IPS-NIHi7 (cell line): ENCODE measurements around the gene PEAR1.
A peak's percentile ranks its signal among the peaks of the same experiment; 100 is the strongest.

Source experiments
- DNase-seq: peaks from one replicate; pipeline ENCODE4 v3.0.0; 2012; ENCODE audit warnings: mixed read lengths; ENCODE audit errors: extremely low spot score

The PEAR1 gene

DNA sequence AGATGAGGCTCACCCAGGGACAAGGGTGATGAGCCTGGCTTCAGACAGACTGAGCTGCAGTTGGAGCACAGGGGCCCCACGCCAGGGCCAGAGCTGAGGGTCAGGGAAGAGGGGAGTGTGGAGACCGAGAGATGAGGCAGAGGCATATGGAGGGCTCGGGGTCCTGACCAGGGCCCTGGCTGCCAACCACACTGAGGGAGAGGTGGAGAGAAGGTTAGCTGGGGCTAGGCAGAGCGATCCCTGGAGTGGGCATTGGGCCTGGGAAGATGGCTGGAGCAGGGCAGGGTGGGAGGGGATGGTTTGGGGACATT lies 8.0 kb downstream of the PEAR1 start:
- DNase-seq: no peak

- no peak for DNase-seq
Measured at GRCh38 chr1:156901966-156902915, 8.7 kb downstream of the PEAR1 start.

- no peak for DNase-seq
Measured at GRCh38 chr1:156903328-156904091, 10.0 kb downstream of the PEAR1 start.

DNA sequence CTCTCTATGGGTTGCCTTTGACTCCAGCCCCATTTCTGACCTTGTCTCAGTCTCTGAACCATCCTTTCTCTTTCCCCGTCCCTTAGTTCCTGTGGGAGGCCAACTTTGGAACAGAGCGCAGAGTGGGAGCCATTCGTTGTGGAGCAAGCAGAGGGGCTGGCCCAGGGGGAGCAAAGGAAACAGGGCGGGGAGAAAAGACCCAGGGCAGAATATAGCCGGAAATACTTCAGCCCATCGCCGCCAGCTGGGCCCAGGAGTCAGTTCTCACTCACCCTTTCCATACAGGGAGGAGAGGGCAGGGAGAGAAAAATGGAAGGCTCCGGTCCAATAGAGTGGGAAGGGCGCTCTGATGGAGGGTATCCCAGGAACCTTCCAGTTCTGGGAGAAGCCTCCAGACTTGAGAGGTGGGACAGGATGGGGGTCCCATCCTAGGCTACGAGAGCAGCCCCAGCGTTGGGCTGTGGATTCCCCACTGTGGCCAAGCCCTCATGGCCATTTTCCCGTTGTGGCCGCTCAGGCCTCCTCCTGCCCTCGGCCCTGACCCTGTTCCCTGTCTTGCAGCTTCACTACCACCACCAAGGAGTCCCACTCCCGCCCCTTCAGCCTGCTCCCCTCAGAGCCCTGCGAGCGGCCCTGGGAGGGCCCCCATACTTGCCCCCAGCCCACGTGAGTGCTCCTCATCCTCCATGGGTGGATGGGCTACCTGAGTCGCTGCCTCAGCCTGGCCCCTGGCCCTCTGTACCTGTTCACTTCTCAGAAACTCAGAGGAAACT lies 10.9 kb downstream of the PEAR1 start:
- DNase-seq: no peak

DNA sequence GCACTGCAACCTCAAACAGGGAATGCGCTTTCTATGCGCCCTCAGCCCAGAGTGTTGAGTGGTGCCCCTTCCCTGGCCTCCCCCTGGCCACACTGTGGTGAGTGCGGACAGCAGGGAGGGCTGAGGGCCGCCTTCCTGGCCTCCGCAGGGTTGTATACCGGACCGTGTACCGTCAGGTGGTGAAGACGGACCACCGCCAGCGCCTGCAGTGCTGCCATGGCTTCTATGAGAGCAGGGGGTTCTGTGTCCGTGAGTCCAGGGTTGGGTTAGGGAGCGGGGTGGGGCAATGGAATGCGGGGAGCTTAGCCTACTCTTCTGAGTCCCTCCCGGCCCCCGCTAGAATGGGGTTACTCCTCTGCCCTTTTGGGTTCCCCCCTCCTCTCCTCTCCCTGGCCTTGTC lies 11.7 kb downstream of the PEAR1 start:
- no peak for DNase-seq

GRCh38 chr1:156905651-156906050 lies 12.1 kb downstream of the PEAR1 start:
- no peak for DNase-seq

GRCh38 chr1:156906206-156906906 lies 12.8 kb downstream of the PEAR1 start:
- no peak for DNase-seq

GRCh38 chr1:156908541-156908940 lies 15.0 kb downstream of the PEAR1 start:
- DNase-seq: no peak

DNA sequence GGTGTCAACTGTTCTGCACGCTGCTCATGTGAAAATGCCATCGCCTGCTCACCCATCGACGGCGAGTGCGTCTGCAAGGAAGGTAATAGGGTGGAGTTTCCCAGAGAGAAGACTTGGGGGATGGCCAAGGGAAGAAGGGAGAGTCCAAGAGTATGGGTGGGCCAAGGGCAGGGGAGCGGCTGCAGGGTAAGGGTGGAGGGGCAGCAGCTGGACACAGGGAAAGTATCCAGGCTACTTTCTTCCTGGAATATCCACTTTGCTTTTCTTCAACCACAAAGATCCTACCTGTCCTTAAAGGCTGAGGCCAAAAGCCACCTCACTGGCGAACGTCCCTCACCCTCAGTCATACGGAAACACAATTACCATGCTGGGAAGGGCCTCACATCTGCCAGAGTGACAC lies 15.4 kb downstream of the PEAR1 start:
- no peak for DNase-seq

- DNase-seq: no peak
Measured at GRCh38 chr1:156909671-156910070, 16.2 kb downstream of the PEAR1 start.

- DNase-seq: peak; percentile 89
Measured at GRCh38 chr1:156910309-156910782, 16.8 kb downstream of the PEAR1 start.

GRCh38 chr1:156911577-156912298 lies 18.2 kb downstream of the PEAR1 start:
- no peak for DNase-seq

DNA sequence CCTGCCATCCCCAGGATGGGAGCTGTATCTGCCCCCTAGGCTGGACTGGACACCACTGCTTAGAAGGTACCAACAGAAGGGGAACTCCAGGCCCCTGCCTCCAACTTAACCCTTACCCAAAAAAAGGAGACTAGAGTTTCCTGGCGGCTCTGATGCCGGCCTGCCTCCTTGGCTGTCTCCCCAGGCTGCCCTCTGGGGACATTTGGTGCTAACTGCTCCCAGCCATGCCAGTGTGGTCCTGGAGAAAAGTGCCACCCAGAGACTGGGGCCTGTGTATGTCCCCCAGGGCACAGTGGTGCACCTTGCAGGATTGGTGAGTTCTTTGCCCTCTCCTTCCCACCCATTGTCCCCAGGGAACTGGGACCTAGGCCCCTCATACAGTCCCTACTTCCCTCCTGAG lies 18.8 kb downstream of the PEAR1 start:
- no peak for DNase-seq

GRCh38 chr1:156912861-156913808 lies 19.6 kb downstream of the PEAR1 start:
- DNase-seq: no peak

GRCh38 chr1:156913809-156914387 lies 20.4 kb downstream of the PEAR1 start:
- DNase-seq: no peak

DNA sequence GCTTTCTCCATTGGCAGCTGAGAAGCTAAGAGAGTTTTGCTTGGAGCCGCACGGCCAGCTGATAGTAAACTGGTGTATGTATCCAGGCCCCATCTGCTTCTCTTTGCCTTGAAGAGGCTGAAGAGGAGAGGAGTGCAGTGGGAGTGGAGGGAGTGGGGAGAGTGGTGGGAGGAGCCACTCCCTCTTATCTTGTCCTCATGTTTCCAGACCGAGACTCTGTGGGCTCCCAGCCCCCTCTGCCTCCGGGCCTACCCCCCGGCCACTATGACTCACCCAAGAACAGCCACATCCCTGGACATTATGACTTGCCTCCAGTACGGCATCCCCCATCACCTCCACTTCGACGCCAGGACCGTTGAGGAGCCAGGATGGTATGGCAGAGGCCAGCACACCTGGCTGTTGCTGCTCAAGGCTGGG lies 20.9 kb downstream of the PEAR1 start:
- no peak for DNase-seq

GRCh38 chr1:156920233-156921052 lies 26.9 kb downstream of the PEAR1 start, which contains the start of gene LRRC71:
Gene LRRC71 (plus strand): TSS chr1:156920632. CDS start chr1:156920804, 172 bp downstream.
- DNase-seq: peak; percentile 96

DNA sequence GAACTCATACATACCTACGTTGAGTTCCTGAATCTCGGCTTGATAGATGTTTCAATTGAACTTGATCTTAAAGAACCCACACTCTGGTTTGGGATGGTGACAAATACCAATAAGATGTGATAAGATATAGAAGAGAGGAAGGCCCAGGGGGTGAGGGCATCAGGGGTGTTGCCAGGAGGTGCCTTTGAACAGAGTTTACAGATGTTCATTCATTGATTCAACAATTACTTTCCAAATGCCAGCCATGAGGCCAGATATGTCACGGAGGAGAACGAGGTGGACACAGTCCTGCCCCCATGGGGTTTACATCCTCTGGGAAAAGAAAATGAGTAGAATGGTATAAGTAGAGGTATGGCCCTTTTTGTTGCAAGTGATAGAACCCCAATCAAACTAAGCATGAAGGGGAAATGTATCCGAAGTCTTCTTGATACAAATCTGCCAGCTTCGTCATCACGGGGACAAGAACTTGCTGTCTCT lies 27.6 kb downstream of the PEAR1 start:
- no peak for DNase-seq
